ENCODE data around the gene C4orf33. TPM values are rescaled to one million over a fixed set of nuclear protein-coding genes. Genes with fewer than 3 reads are reported as not detected.

C4orf33 gene
- total RNA-seq, 3 donors from 2014 or later: 11.1 to 29.3 (median 12.0) TPM

DNA sequence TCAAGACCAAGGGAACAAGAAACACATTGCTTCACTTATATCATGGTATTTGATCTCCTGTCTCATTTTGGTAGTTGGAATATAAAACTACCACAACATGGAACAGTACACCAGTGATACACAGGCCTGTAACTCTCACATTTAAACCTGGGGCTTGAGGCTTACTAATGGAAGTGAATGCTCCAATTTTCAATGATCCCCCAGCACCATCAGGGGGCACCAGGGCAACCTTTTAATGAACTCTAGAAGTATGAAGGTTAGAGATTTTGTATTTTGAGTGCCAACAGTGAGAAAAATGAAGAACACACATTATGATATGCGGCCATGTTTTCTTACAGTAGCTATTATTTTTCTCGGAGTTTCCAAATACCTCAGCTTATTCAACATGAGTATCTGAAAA is 50.7 kb downstream of the C4orf33 start:
- Histone ChIP-seq H3K4me1 (no peaks in the 10 kb centered on the region), H3K36me3 (no peaks in the 10 kb centered on the region), H3K4me3 (no peak overlapping the region), H3K9me3 (no peaks in the 10 kb centered on the region), H3K27ac (no peak overlapping the region), H3K27me3 (no peaks in the 10 kb centered on the region)
- intact Hi-C loops (cut with DNase I; ENCODE audit: low total_unique reads): no loop called here
- TF ChIP-seq POLR2AphosphoS5 (IDR thresholded peaks at IDR 0.05): no peak
- TF ChIP-seq, protein P1, sequence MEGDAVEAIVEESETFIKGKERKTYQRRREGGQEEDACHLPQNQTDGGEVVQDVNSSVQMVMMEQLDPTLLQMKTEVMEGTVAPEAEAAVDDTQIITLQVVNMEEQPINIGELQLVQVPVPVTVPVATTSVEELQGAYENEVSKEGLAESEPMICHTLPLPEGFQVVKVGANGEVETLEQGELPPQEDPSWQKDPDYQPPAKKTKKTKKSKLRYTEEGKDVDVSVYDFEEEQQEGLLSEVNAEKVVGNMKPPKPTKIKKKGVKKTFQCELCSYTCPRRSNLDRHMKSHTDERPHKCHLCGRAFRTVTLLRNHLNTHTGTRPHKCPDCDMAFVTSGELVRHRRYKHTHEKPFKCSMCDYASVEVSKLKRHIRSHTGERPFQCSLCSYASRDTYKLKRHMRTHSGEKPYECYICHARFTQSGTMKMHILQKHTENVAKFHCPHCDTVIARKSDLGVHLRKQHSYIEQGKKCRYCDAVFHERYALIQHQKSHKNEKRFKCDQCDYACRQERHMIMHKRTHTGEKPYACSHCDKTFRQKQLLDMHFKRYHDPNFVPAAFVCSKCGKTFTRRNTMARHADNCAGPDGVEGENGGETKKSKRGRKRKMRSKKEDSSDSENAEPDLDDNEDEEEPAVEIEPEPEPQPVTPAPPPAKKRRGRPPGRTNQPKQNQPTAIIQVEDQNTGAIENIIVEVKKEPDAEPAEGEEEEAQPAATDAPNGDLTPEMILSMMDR (IDR thresholded peaks at IDR 0.05): no peak
- no peak for TF ChIP-seq POLR2A (IDR thresholded peaks at IDR 0.05)
- DNase-seq (ENCODE audit: low spot score in 2 of 2): no peak

DNA sequence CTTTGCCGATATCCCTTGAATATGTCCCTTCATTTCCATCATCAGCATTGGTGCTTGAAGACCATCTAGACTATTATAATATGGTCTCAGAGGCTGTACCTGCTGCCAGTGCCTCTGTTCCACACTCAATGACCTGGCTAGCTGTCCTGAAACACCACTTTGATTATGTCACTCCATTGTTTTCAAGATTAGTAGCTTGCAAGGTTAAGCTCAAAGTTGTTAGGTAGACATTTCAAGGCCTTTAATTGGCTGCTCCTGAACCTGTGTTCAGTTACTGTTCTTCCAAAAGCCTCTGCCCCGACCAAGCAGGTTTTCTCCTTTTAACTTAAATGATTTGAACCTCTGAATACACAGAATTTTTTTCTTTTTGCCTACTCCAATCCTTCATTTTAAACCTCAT is 52.9 kb downstream of the C4orf33 start:
- no peak overlapping the region for H3K4me3 ChIP-seq
- H3K4me1 ChIP-seq: no peaks in the 10 kb centered on the region
- H3K36me3 ChIP-seq: no peaks in the 10 kb centered on the region
- DNase-seq (ENCODE audit: low spot score in 2 of 2): no peak
- intact Hi-C loops (cut with DNase I; ENCODE audit: low total_unique reads): no loop called here
- no peaks in the 10 kb centered on the region for H3K27me3 ChIP-seq
- H3K9me3 ChIP-seq: no peaks in the 10 kb centered on the region
- TF ChIP-seq, protein P1 (IDR thresholded peaks at IDR 0.05): no peak
- TF ChIP-seq POLR2A (IDR thresholded peaks at IDR 0.05): no peak
- TF ChIP-seq POLR2AphosphoS5 (IDR thresholded peaks at IDR 0.05): no peak
- no peak overlapping the region for H3K27ac ChIP-seq

DNA sequence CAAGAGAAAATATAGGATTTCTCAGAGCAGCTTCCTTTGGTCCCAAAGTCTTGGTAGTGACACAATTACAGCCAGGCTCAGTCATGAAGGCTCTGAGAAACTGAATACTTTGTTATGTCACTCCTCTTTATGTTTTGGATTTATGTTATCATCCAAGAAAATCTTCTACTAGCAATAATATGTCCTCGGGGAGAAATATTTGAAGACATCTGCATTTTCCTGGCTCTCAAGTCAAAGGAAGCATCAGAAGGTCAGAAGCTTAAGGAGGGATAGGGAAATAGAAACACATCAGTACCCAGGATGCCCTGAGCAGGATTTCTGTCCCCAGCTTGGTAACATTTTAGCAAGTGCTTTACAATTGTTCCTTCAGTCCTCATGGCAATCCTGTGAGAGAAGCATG is 54.0 kb downstream of the C4orf33 start:
- Histone ChIP-seq H3K4me3 (no peak overlapping the region), H3K27ac (no peak overlapping the region), H3K4me1 (no peaks in the 10 kb centered on the region), H3K9me3 (no peaks in the 10 kb centered on the region), H3K27me3 (no peaks in the 10 kb centered on the region), H3K36me3 (no peaks in the 10 kb centered on the region)
- intact Hi-C loops (cut with DNase I; ENCODE audit: low total_unique reads): no loop called here
- TF ChIP-seq POLR2A (IDR thresholded peaks at IDR 0.05): no peak
- TF ChIP-seq POLR2AphosphoS5 (IDR thresholded peaks at IDR 0.05): no peak
- TF ChIP-seq, protein P1 (IDR thresholded peaks at IDR 0.05): no peak
- no peak for DNase-seq (ENCODE audit: low spot score in 2 of 2)

DNA sequence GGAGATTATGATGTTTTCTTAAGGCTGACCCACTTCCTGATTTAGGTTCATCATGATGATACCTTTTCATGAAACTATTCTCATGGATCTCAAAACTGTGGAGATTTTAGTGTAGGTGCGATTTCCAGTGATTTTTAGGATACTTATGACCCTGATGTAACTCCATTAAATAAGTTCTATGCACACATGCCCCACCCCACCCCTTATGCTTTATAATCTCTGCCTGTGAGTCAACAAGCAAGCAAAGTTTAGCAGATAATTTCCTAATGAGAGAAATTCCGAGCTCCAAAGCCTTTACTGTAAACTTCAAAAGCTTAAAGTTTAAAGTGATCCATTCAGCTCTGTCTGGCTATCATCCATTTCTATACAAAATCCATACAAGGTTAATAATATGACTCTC is 56.4 kb downstream of the C4orf33 start:
- no peaks in the 10 kb centered on the region for H3K9me3 ChIP-seq
- intact Hi-C loops (cut with DNase I; ENCODE audit: low total_unique reads): no loop called here

DNA sequence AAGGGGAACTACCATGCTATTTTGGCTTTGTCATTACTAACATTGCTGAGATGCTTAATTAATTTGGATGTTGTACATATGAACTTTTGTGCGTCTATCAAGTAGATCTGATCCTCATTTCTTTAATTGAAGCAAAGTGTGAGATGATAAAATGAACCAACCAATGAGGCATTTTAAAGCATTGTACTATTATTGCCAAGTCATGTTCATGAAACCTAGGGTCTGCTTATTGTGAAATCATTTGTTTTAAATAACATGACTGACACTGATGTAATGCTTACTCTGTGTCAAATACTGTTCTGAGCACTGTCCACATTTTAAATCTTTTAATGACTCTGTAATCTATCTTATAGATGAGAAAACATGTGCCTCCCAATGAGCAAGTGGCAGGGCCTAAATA is 57.7 kb downstream of the C4orf33 start:
- H3K36me3 ChIP-seq: no peaks in the 10 kb centered on the region
- no peak overlapping the region for H3K4me3 ChIP-seq
- no peaks in the 10 kb centered on the region for H3K4me1 ChIP-seq
- H3K27me3 ChIP-seq: no peaks in the 10 kb centered on the region
- no peak for DNase-seq (ENCODE audit: low spot score in 2 of 2)
- no peak overlapping the region for H3K27ac ChIP-seq
- intact Hi-C loops (cut with DNase I; ENCODE audit: low total_unique reads): no loop called here
- TF ChIP-seq POLR2AphosphoS5 (IDR thresholded peaks at IDR 0.05): no peak
- TF ChIP-seq, protein P1 (IDR thresholded peaks at IDR 0.05): no peak
- TF ChIP-seq POLR2A (IDR thresholded peaks at IDR 0.05): no peak
- no peaks in the 10 kb centered on the region for H3K9me3 ChIP-seq

More for the DNA sequence above, 56.4 kb downstream of the C4orf33 start:
- no peak overlapping the region for H3K27ac ChIP-seq
- H3K4me1 ChIP-seq: no peaks in the 10 kb centered on the region
- TF ChIP-seq POLR2A (IDR thresholded peaks at IDR 0.05) (no peak), POLR2AphosphoS5 (IDR thresholded peaks at IDR 0.05) (no peak)
- TF ChIP-seq, protein P1 (IDR thresholded peaks at IDR 0.05): no peak
- no peaks in the 10 kb centered on the region for H3K36me3 ChIP-seq
- no peak overlapping the region for H3K4me3 ChIP-seq
- H3K27me3 ChIP-seq: no peaks in the 10 kb centered on the region
- DNase-seq (ENCODE audit: low spot score in 2 of 2): no peak

Measured in breast epithelium (tissue), 4 donors.